ENCODE data around the gene EEF2KMT.

Gene EEF2KMT

DNA sequence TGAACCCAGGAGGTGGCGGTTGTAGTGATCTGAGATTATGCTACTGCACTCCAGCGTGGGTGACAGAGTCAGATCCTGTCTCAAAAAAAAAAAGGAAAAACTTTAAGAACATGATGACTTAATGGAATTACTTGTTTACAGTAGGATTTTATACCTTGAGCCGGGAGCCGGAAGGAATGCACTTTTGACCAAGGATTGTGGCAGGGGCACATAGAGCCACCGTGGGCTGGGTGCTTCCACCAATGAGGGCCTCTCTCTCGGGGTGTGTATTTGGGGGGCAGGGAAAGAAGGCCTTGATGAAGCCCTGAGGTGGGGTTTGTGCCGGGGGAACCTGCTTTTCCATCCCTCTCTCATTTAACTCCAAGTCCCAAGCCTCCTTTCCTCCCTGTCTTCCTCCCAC, 57.1 kb downstream of the EEF2KMT start:
- no peak for DNase-seq

DNA sequence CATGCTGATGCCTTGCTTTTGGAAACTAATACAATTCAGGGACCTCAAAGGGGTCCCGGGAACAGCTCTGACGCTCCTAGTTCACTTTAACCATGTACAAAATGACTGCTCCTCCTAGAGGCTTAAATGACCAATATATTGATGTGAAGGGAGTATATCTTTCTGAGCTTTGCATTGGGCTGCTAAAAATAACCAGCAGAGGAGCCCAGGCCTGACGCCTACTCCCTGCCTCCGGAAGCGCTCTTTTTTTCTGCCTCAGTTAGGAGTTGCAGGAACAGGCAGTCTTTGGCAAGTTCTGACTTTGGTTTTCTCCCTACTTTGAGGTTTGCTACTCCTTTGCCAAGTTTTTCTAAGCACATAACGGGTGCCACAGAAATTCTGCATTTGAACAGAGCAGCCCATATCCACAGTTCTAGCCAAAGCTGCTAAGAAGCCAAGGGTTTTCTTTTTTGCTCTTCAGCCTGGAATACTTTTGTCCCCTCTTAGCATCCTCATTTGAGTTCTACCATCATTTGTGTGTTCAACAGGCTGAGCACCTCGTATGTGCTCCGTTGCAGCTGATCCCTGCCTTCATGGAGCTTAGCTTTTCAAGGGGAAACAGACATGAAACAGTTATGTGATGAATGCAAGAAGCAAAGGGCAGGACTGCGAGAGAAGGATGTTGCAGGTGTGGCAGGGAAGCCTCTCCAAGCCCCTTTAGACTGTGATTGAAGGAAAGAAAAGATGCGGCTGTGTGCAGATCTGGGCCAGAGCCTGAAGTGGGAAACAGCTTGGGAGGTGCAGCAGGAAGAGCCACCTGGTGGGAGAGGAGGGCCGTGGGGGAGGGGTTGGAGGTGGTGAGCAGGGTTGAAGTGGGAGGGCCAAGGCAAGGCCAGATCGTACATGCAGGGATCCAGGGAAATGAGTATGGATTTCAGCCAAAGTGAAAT, 61.1 kb downstream of the EEF2KMT start:
- DNase-seq, result no peak

DNA sequence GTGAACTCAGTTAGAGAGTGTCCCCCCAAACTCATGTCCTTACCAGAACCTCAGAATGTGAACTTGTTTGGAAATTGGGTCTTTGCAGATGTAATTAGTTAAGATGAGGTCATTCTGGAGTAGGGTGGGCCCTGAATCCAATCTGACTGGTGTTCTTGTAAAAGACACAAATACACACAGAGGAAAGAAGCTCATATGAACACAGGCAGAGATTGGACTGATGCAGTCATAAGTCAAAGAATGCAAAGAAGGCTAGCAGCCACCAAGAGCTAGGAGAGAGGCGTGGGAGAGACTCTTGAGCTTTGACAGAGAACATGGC, 61.7 kb downstream of the EEF2KMT start:
- no peak for DNase-seq
